ENCODE data around the gene CARMIL3. TPM values are rescaled to one million over a fixed set of nuclear protein-coding genes. Genes with fewer than 3 reads are reported as not detected.
A peak's percentile ranks its signal among the peaks of the same experiment; 100 is the strongest.

CARMIL3 gene, protein sequence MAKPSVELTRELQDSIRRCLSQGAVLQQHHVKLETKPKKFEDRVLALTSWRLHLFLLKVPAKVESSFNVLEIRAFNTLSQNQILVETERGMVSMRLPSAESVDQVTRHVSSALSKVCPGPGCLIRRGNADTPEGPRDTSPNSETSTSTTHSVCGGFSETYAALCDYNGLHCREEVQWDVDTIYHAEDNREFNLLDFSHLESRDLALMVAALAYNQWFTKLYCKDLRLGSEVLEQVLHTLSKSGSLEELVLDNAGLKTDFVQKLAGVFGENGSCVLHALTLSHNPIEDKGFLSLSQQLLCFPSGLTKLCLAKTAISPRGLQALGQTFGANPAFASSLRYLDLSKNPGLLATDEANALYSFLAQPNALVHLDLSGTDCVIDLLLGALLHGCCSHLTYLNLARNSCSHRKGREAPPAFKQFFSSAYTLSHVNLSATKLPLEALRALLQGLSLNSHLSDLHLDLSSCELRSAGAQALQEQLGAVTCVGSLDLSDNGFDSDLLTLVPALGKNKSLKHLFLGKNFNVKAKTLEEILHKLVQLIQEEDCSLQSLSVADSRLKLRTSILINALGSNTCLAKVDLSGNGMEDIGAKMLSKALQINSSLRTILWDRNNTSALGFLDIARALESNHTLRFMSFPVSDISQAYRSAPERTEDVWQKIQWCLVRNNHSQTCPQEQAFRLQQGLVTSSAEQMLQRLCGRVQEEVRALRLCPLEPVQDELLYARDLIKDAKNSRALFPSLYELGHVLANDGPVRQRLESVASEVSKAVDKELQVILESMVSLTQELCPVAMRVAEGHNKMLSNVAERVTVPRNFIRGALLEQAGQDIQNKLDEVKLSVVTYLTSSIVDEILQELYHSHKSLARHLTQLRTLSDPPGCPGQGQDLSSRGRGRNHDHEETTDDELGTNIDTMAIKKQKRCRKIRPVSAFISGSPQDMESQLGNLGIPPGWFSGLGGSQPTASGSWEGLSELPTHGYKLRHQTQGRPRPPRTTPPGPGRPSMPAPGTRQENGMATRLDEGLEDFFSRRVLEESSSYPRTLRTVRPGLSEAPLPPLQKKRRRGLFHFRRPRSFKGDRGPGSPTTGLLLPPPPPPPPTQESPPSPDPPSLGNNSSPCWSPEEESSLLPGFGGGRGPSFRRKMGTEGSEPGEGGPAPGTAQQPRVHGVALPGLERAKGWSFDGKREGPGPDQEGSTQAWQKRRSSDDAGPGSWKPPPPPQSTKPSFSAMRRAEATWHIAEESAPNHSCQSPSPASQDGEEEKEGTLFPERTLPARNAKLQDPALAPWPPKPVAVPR (N-terminal part only)
- total RNA-seq (2021; fragmentation: NEBNext Ultra II Directional; extraction: Animal tissue kit (Norgen Biotek cat#: 25700)) (8.5 and 9.0 TPM in 2 replicates), polyA plus RNA-seq (2011; rRNA removed) (6.0 and 7.8 TPM in 2 replicates), polyA minus RNA-seq (2011; rRNA and poly(A)+ RNA removed) (9.5 and 11.4 TPM in 2 replicates)
- 6.2 TPM for polyA plus RNA-seq (2011; cell fraction: cytosol; rRNA removed)
- 66.0 TPM for polyA plus RNA-seq (2011; cell fraction: nucleus; rRNA removed)
- polyA plus RNA-seq (2012, experiment 1 of 2): 8.3 to 9.7 TPM (median 9.4 TPM) in 4 replicates
- polyA plus RNA-seq (2012, experiment 2 of 2): 4.6 TPM
- polyA plus RNA-seq (2013, experiment 1 of 2): 4.0 TPM
- polyA plus RNA-seq (2013, experiment 2 of 2): 3.4 TPM
- polyA minus RNA-seq (2011; cell fraction: cytosol; rRNA and poly(A)+ RNA removed): 3.9 TPM
- polyA minus RNA-seq (2011; cell fraction: nucleus; rRNA and poly(A)+ RNA removed): 17.4 TPM
- long read RNA-seq, experiment 1: 0 reads
- long read RNA-seq, experiment 2, partial matches to known transcripts: 1 of 1 reads
- long read RNA-seq, experiment 2, other reads (novel, unspliced or antisense): 0 of 1 reads

DNA sequence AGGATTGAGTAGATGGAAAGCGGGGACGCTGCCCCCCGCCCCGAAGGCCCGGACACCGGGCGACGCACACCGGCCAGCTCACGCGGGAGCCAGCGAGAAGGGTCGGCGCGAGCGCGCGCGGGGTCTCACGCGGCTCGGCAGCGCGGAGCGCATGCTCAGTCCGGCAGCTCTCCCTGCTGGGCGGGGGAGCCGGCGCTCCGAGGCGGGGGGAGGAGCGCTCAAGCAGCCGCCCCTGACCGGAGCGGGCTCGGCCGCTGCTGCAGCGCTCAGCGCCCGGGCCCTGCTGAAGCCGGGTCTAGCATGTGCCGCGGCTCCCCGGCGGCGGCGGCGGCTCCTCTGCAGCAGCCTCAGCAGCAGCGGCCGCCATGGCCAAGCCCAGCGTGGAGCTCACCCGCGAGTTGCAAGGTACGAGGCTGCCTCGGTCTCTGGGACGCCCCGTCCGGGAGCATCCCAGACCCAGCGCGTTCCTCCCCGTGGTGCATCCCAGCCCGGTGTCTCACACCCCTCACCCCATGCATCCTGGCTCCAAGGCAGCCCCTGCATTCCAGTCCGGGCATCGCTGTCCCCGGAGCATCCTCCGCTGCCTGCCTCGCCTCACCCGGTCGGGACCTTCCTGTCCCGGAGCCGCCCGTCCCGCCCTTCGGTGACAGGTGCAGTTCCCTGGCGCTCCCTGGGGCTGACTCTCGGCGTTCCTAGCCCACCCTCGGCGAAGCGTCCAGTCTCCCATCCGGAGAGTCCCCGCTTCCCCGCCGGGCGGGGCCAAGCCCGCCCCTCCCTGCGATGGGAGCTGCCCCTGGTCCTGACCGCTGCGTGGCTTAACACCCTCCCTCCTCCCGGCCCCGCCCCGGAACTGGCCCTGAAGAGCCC lies at the start of gene CARMIL3:
CARMIL3 (plus strand) TSS at position 221 of the 867 bp plus-strand sequence; CDS start at position 366, 145 bp downstream.
- peak within 1 kb of the TSS; percentile 24; the same call in 1 of the 2 replicates for H2AK5ac ChIP-seq (ENCODE audit: low read depth, low read length)
- peaks cover 0 to 10% (median 5%) of the 10 kb centered on the region in 4 experiments; a peak in 5 of 7 replicates for H3K4me1 ChIP-seq (replicated peaks in 1 of 4; ENCODE audit: control insufficient read depth in 3 of 4, insufficient read depth in 4 of 4, low read length in 3 of 4)
- peak within 1 kb of the TSS; percentile 71 for H3K18ac ChIP-seq (ENCODE audit: extremely low read depth, low read length)
- H3K14ac ChIP-seq (ENCODE audit: insufficient read length): no peak within 1 kb of the TSS
- H3K23ac ChIP-seq (ENCODE audit: insufficient read length): no peak within 1 kb of the TSS
- H3K9me3 ChIP-seq (ENCODE audit: insufficient read depth in 2 of 2, low read depth in 1 of 2, low read length in 1 of 2): no peaks in the 10 kb centered on the region
- peak within 1 kb of the TSS; percentile 38 to 65 (median 55) for H3K9ac ChIP-seq (replicated peaks in 1 of 4; ENCODE audit: extremely low read depth in 1 of 4, low read depth in 3 of 4, low read length in 3 of 4)
- H3K79me2 ChIP-seq (ENCODE audit: control insufficient read depth in 1 of 2, insufficient read depth in 2 of 2, low read length in 2 of 2): no peaks in the 10 kb centered on the region
- H4K91ac ChIP-seq (replicated peaks; ENCODE audit: insufficient read length, low read length): peak within 1 kb of the TSS; percentile 80
- H2BK20ac ChIP-seq (ENCODE audit: low read length): no peak within 1 kb of the TSS
- no peaks in the 10 kb centered on the region; a peak in 1 of 7 replicates for H3K27me3 ChIP-seq (replicated peaks in 1 of 4; ENCODE audit: control insufficient read depth in 3 of 4, extremely low read depth in 1 of 4, insufficient read depth in 3 of 4, low read length in 3 of 4)
- H2BK5ac ChIP-seq (ENCODE audit: low read depth, low read length): peak within 1 kb of the TSS; percentile 60; the same call in 1 of the 2 replicates
- 2% methylated on average over 73 of the region's 92 CpGs; no CpG with 5 or more reads in 1 of the 2 experiments for WGBS, 2 experiments (ENCODE audit: extremely low coverage in 1 of 2, insufficient coverage in 1 of 2, insufficient read length in 1 of 2, insufficient replicate concordance in 2 of 2, low coverage in 1 of 2, low lambda C conversion rate in 2 of 2, missing lambda C conversion rate in 1 of 2)
- POLR2A ChIA-PET (ENCODE audit: partially characterized antibody): interaction anchor here (0.6 to 8.0 kb wide), 18 partner anchors 9 to 473 kb away, joined by 3 to 57 read pairs (median 4); partner anchors contain the start of genes DCAF11, EMC9, JPH4 and NRL
- H2AFZ ChIP-seq (ENCODE audit: low read length): peak within 1 kb of the TSS; percentile 65; the same call in 1 of the 2 replicates
- peak within 1 kb of the TSS; percentile 97 for H4K8ac ChIP-seq (ENCODE audit: extremely low read depth, insufficient read depth, low read length)
- FAIRE-seq (no peak), DNase-seq (ENCODE audit: low read depth in 1 of 2, low spot score in 2 of 2) (peak in 1 of 2 experiments; percentile 89)
- H2BK12ac ChIP-seq (ENCODE audit: low read depth, low read length): 0 out of 2 replicates have a peak within 1 kb of the TSS, but pooled peaks have one; percentile 50
- peaks cover 9% of the 10 kb centered on the region for H3K23me2 ChIP-seq (ENCODE audit: low read depth, low read length)
- H3K79me1 ChIP-seq (ENCODE audit: low read depth, low read length): no peaks in the 10 kb centered on the region
- H3K36me3 ChIP-seq (ENCODE audit: control insufficient read depth in 2 of 4, insufficient read depth in 4 of 4, low read length in 3 of 4): no peaks in the 10 kb centered on the region; a peak in 1 of 8 replicates
- no peak within 1 kb of the TSS for H2BK15ac ChIP-seq (ENCODE audit: low read length)
- peak within 1 kb of the TSS; percentile 91 for H4K5ac ChIP-seq (ENCODE audit: insufficient read length, low read depth, low read length)
- peak within 1 kb of the TSS; percentile 78 for H3K4ac ChIP-seq (replicated peaks; ENCODE audit: insufficient read length, low read depth, low read length)
- H4K20me1 ChIP-seq (replicated peaks in 1 of 2; ENCODE audit: control insufficient read depth in 1 of 2, insufficient read depth in 2 of 2, low read length in 2 of 2): peaks cover 0 to 2% of the 10 kb centered on the region in 2 experiments
- H3K56ac ChIP-seq (replicated peaks; ENCODE audit: insufficient read length, low read depth, low read length): peak within 1 kb of the TSS; percentile 59
- CTCF ChIA-PET (ENCODE audit: partially characterized antibody): interaction anchor here (0.6 to 9.6 kb wide), 11 partner anchors 10 to 337 kb away, joined by 3 to 234 read pairs (median 4); partner anchors contain the start of gene PCK2
- peak within 1 kb of the TSS; percentile 89 to 99 for H3K4me2 ChIP-seq (ENCODE audit: insufficient read depth in 1 of 2, low read depth in 2 of 2, low read length in 2 of 2)
- no peak within 1 kb of the TSS for H3K27ac ChIP-seq (ENCODE audit: low read depth, low read length)
- H2BK120ac ChIP-seq (replicated peaks; ENCODE audit: low read depth, low read length): peak within 1 kb of the TSS; percentile 33
- peak within 1 kb of the TSS; percentile 56 to 82 (median 80) for H3K4me3 ChIP-seq (ENCODE audit: extremely low read depth in 1 of 4, insufficient read depth in 2 of 4, low read depth in 3 of 4, low read length in 4 of 4)
- peak; percentile 36; the same call in 1 of the 2 replicates for TF ChIP-seq TEAD4 (IDR thresholded peaks at IDR 0.05; ENCODE audit: low read depth, low read length)

Measured in H1 (cell line).